Gastroesophageal sphincter (tissue), 4 donors: ENCODE data around the gene ZNF516. TPM values are rescaled to one million over a fixed set of nuclear protein-coding genes. Genes with fewer than 3 reads are reported as not detected.

Experiments used
- ATAC-seq: fragments of 150-250 bp; one replicate; pipeline ENCODE4 v1.9.1; 2016; ENCODE audit warnings: mild to moderate bottlenecking, moderate library complexity
- H3K27ac ChIP-seq, 4 donors: fragments of 200-600 bp; sonication (generic) in 3 of 4; 1 replicate in 3 of 4; 2 replicates in 1 of 4; pipeline ENCODE4 v1.5.1; 2016 to 2019
- H3K27me3 ChIP-seq: fragments of 200-600 bp; sonication (generic); one replicate; pipeline ENCODE4 v1.5.1; 2019
- H3K36me3 ChIP-seq, 2 donors: fragments of 200-600 bp; sonication (generic); one replicate each; pipeline ENCODE4 v1.5.1; 2019; ENCODE audit warnings: control low read depth in 1 of 2
- H3K4me1 ChIP-seq, 3 donors: fragments of 200-600 bp; sonication (generic); 1 replicate in 2 of 3; 2 replicates in 1 of 3; pipeline ENCODE4 v1.5.1; 2016 to 2019; ENCODE audit warnings: control low read depth in 2 of 3
- H3K4me3 ChIP-seq, 2 donors: fragments of 200-600 bp; sonication (generic); one replicate each; pipeline ENCODE4 v1.5.1; 2019; ENCODE audit warnings: mild to moderate bottlenecking in 1 of 2, moderate library complexity in 1 of 2
- H3K9me3 ChIP-seq, 3 donors: fragments of 200-600 bp; sonication (generic); one replicate each; pipeline ENCODE4 v1.5.1; 2017 to 2019; ENCODE audit warnings: control low read depth in 2 of 3
- EP300 ChIP-seq: sonication (generic); formaldehyde crosslinking; IDR thresholded peaks from one replicate; pipeline ENCODE4 v1.6.1; 2017; ENCODE audit warnings: antibody characterized with exemption, mild to moderate bottlenecking
- POLR2A ChIP-seq, 2 donors: fragments of 450-650 bp; IDR thresholded peaks; one replicate each; pipeline ENCODE4 v1.6.1; 2017; ENCODE audit warnings: antibody characterized with exemption in 2 of 2, mild to moderate bottlenecking in 2 of 2, moderate library complexity in 1 of 2
- POLR2AphosphoS5 ChIP-seq: sonication (generic); formaldehyde crosslinking; IDR thresholded peaks from one replicate; pipeline ENCODE4 v1.6.1; 2017; ENCODE audit warnings: antibody characterized with exemption
- WGBS, 2 donors: methylation state at CpG; one replicate each; pipeline ENCODE4 v1.1.5; 2018; ENCODE audit warnings: low coverage in 1 of 2; 5-methylcytosine and 5-hydroxymethylcytosine counted together
- total RNA-seq, 4 donors: library from RNA; depleted of rRNA; stranded (reverse); fragments of >200 nt; gene quantifications; one replicate each; pipeline ENCODE4 v1.1.0, GENCODE V29; 2016
- TF ChIP-seq, protein P1 (sequence below), 4 experiments: fragments of 200-600 bp in 2 of 4; fragments of 450-650 bp in 2 of 4; sonication (generic) in 1 of 4; IDR thresholded peaks; one replicate each; pipeline ENCODE4 v1.5.1; 2017 to 2019; ENCODE audit warnings: antibody characterized with exemption in 4 of 4, mild to moderate bottlenecking in 2 of 4, moderate library complexity in 2 of 4

ZNF516 gene
- total RNA-seq, 4 donors from 2014 or later = 17.8 to 43.8 (median 29.9) TPM

GRCh38 chr18:76383636-76384035, 111.4 kb downstream of the ZNF516 start:
- H3K4me1 ChIP-seq = peaks cover 0 to 22% (median under 1%) of the 10 kb centered on the region in 3 donors
- H3K9me3 ChIP-seq = no peaks in the 10 kb centered on the region
- ATAC-seq = no peak
- H3K36me3 ChIP-seq = peaks cover 0 to 18% of the 10 kb centered on the region in 2 donors
- no peak for TF ChIP-seq EP300
- TF ChIP-seq POLR2AphosphoS5 = no peak
- TF ChIP-seq, protein P1, sequence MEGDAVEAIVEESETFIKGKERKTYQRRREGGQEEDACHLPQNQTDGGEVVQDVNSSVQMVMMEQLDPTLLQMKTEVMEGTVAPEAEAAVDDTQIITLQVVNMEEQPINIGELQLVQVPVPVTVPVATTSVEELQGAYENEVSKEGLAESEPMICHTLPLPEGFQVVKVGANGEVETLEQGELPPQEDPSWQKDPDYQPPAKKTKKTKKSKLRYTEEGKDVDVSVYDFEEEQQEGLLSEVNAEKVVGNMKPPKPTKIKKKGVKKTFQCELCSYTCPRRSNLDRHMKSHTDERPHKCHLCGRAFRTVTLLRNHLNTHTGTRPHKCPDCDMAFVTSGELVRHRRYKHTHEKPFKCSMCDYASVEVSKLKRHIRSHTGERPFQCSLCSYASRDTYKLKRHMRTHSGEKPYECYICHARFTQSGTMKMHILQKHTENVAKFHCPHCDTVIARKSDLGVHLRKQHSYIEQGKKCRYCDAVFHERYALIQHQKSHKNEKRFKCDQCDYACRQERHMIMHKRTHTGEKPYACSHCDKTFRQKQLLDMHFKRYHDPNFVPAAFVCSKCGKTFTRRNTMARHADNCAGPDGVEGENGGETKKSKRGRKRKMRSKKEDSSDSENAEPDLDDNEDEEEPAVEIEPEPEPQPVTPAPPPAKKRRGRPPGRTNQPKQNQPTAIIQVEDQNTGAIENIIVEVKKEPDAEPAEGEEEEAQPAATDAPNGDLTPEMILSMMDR (IDR thresholded peaks at IDR 0.05) = no peak
- no peak for TF ChIP-seq POLR2A (IDR thresholded peaks at IDR 0.05)
- no peak overlapping the region for H3K27ac ChIP-seq
- no CpG with 5 or more reads among the region's 13 CpGs for WGBS, 2 donors
- no peaks in the 10 kb centered on the region for H3K27me3 ChIP-seq
- no peak overlapping the region for H3K4me3 ChIP-seq

DNA sequence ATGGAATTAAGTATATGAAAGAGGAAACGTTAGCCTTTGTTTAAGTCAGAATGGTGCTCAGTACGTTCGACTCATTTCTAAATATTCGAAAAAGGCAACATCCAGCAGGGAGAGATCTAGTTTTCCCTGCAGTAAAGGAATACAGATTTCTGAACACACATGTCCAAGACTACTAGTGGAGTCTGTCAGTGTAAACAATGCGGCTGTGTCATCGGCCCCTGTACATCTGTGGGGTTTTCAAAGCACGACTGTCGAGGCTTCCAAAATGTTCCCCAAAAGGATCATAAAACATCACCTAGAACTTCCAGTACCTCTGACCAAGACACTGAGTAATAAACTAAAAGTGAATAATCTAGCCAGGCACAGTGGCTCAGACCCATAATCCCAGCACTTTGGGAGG, 112.8 kb downstream of the ZNF516 start:
- no peak overlapping the region for H3K27ac ChIP-seq

GRCh38 chr18:76380791-76381405, 114.1 kb downstream of the ZNF516 start:
- Histone ChIP-seq H3K4me3 (no peak overlapping the region), H3K36me3 (peaks cover 0 to 35% of the 10 kb centered on the region in 2 donors), H3K9me3 (no peaks in the 10 kb centered on the region), H3K4me1 (peaks cover 0 to 23% (median 0%) of the 10 kb centered on the region in 3 donors), H3K27me3 (no peaks in the 10 kb centered on the region), H3K27ac (no peak overlapping the region)
- no peak for TF ChIP-seq POLR2A (IDR thresholded peaks at IDR 0.05)
- TF ChIP-seq EP300 = no peak
- TF ChIP-seq, protein P1 (IDR thresholded peaks at IDR 0.05) = peak in 1 of 4 experiments; percentile 52
- 79 to 88% methylated on average over 6 to 8 of the region's 26 CpGs for WGBS, 2 donors
- ATAC-seq = no peak

More for the DNA sequence above, 112.8 kb downstream of the ZNF516 start:
- no peak for ATAC-seq
- Histone ChIP-seq H3K9me3 (no peaks in the 10 kb centered on the region), H3K27me3 (no peaks in the 10 kb centered on the region), H3K36me3 (peaks cover 0 to 32% of the 10 kb centered on the region in 2 donors), H3K4me3 (no peak overlapping the region), H3K4me1 (peaks cover 0 to 12% (median 0%) of the 10 kb centered on the region in 3 donors)
- TF ChIP-seq, protein P1 (IDR thresholded peaks at IDR 0.05) = no peak
- no peak for TF ChIP-seq EP300
- TF ChIP-seq POLR2AphosphoS5 = no peak
- TF ChIP-seq POLR2A (IDR thresholded peaks at IDR 0.05) = no peak
- 72 to 83% methylated on average over 5 of the region's 8 CpGs for WGBS, 2 donors

DNA sequence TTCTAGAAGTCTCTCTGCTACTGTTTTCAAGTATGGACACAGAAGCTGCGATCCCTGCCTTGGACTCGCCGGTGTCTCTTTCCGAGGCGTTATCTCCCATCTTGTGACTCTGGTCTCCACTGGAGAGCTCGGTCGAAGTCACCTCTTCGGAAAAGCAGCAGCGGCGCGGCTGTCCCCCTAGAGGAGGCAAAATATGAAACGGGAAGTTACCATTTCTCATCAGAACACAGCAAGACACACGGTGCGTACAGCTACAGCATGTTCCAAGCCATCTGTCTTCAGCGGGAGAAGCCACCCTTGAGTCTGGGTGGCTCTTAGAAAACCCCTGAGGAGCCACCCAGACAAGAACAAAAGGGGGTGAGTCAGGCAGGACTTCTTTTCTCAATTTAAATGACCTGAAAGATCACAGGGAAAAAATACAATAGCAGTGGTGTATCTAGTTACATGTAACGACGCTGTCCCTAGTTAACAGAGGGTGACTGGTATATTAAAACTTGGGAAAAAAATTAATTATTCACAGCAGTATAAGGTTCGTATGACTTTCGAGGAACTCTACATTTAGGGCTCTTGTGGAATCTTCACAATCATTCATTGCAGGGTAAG, 114.8 kb downstream of the ZNF516 start:
- Histone ChIP-seq H3K4me3 (no peak overlapping the region), H3K36me3 (peaks cover 0 to 35% of the 10 kb centered on the region in 2 donors), H3K27ac (no peak overlapping the region), H3K27me3 (no peaks in the 10 kb centered on the region), H3K4me1 (peaks cover 0 to 26% (median 0%) of the 10 kb centered on the region in 3 donors), H3K9me3 (no peaks in the 10 kb centered on the region)
- TF ChIP-seq POLR2A (IDR thresholded peaks at IDR 0.05) (no peak), POLR2AphosphoS5 (no peak), EP300 (no peak)
- TF ChIP-seq, protein P1 (IDR thresholded peaks at IDR 0.05) = no peak
- ATAC-seq = no peak
- 84 to 100% methylated on average over 4 to 7 of the region's 19 CpGs for WGBS, 2 donors
